Kidney (tissue), 14 donors: Measurements from ENCODE around the gene PWP1. TPM values are rescaled to one million over a fixed set of nuclear protein-coding genes. Genes with fewer than 3 reads are reported as not detected.

Source experiments
- DNase-seq, 5 donors: peaks; one replicate each; pipeline ENCODE4 v3.0.0-alpha.2; 2013 to 2020
- FAIRE-seq: peaks from 2 replicates; lab custom pipeline; 2012; peaks lifted over from hg19 to GRCh38; lab: Jason Lieb, UNC
- H3K27ac ChIP-seq, 2 donors: one replicate each; pipeline ENCODE4 v1.7.0; 2013; ENCODE audit warnings: low read depth in 2 of 2, low read length in 2 of 2, inconsistent platforms in 1 of 2
- H3K27me3 ChIP-seq: one replicate; pipeline ENCODE4 v1.7.1; 2013; ENCODE audit warnings: low read length, inconsistent platforms; ENCODE audit not compliant: control insufficient read depth, insufficient read depth
- H3K36me3 ChIP-seq, 3 donors: one replicate each; pipeline versions ENCODE4 v1.7.0 to v1.7.1; 2013; ENCODE audit warnings: low read length in 3 of 3, control low read depth in 1 of 3, inconsistent platforms in 1 of 3; ENCODE audit not compliant: insufficient read depth in 3 of 3, control insufficient read depth in 2 of 3
- H3K4me1 ChIP-seq, 3 donors: one replicate each; pipeline versions ENCODE4 v1.7.0 to v1.7.1; 2013; ENCODE audit warnings: low read length in 3 of 3, inconsistent platforms in 1 of 3, low read depth in 1 of 3; ENCODE audit not compliant: control insufficient read depth in 2 of 3, insufficient read depth in 2 of 3
- H3K4me3 ChIP-seq, 3 donors: one replicate each; pipeline versions ENCODE4 v1.7.0 to v1.8.1; 2013; ENCODE audit warnings: low read length in 3 of 3, control low read depth in 1 of 3, inconsistent platforms in 1 of 3
- H3K9ac ChIP-seq, 3 donors: one replicate each; pipeline versions ENCODE4 v1.7.0 to v1.7.1; 2013; ENCODE audit warnings: low read length in 3 of 3, control low read depth in 1 of 3, inconsistent platforms in 1 of 3
- H3K9me3 ChIP-seq, 3 donors: one replicate each; pipeline versions ENCODE4 v1.7.0 to v1.7.1; 2013; ENCODE audit warnings: low read length in 3 of 3, control low read depth in 1 of 3, inconsistent platforms in 1 of 3; ENCODE audit not compliant: control insufficient read depth in 2 of 3, insufficient read depth in 1 of 3
- CTCF ChIP-seq: IDR thresholded peaks from 3 replicates; pipeline ENCODE4 v1.5.1; 2012; ENCODE audit warnings: mild to moderate bottlenecking, moderate library complexity, borderline replicate concordance; ENCODE audit not compliant: insufficient read depth; ENCODE audit errors: extremely low read depth
- intact Hi-C: fragments of 100-400 bp; cut with DNase I; formaldehyde crosslinking; loops from one replicate; pipeline ENCODE4 v1.11.1; 2022
- polyA plus RNA-seq: library from polyadenylated mRNA; stranded (reverse); fragments of 350-450 nt; fragmentation: Illumina TruSeq; extraction: RNeasy Lipid Tissue Mini Kit (QIAGEN cat#74804); gene quantifications from one replicate; pipeline ENCODE4 v1.2.3, GENCODE V29; 2014; ENCODE audit warnings: low read depth, low replicate concordance; ENCODE audit not compliant: insufficient read depth
- total RNA-seq: library from RNA; stranded (reverse); fragmentation: NEBNext Ultra II Directional; extraction: Animal tissue kit (Norgen Biotek cat#: 25700); gene quantifications from one replicate; pipeline ENCODE4 v1.2.1, GENCODE V29; 2021
- donor health status: control.
- donor health status: control.
- donor health status: control.
- donor health status: control.
- donor health status: control.
- donor health status: DM: yes; HTN: yes; CAD: no.
- donor health status: Normal renal cell carcinoma (clear cell type).

PWP1 gene
- total and polyA plus RNA-seq, 2 donors from 2014 or later: 27.4 to 28.8 TPM

GRCh38 chr12:107661830-107662229 lies 23.8 kb upstream of the PWP1 start:
- Histone ChIP-seq H3K27me3 (no peaks in the 10 kb centered on the region), H3K4me1 (no peaks in the 10 kb centered on the region), H3K27ac (no peak overlapping the region), H3K9ac (no peak overlapping the region), H3K36me3 (no peaks in the 10 kb centered on the region), H3K4me3 (no peak overlapping the region), H3K9me3 (no peaks in the 10 kb centered on the region)
- TF ChIP-seq CTCF: no peak
- intact Hi-C loops: no loop called here
- no peak for DNase-seq
- no peak for FAIRE-seq

- Histone ChIP-seq H3K27ac (no peak overlapping the region), H3K4me1 (no peaks in the 10 kb centered on the region), H3K36me3 (no peaks in the 10 kb centered on the region), H3K27me3 (no peaks in the 10 kb centered on the region), H3K9ac (no peak overlapping the region), H3K9me3 (no peaks in the 10 kb centered on the region), H3K4me3 (no peak overlapping the region)
- no peak for TF ChIP-seq CTCF
- FAIRE-seq (no peak), DNase-seq (no peak)
- intact Hi-C loops: no loop called here
Observed at GRCh38 chr12:107662484-107662883, 23.1 kb upstream of the PWP1 start.

GRCh38 chr12:107663277-107663676 lies 22.3 kb upstream of the PWP1 start:
- H3K4me3 ChIP-seq: no peak overlapping the region
- intact Hi-C loops: no loop called here
- H3K27ac ChIP-seq: no peak overlapping the region
- DNase-seq (no peak), FAIRE-seq (no peak)
- no peaks in the 10 kb centered on the region for H3K36me3 ChIP-seq
- TF ChIP-seq CTCF: no peak
- H3K27me3 ChIP-seq: no peaks in the 10 kb centered on the region
- H3K4me1 ChIP-seq: no peaks in the 10 kb centered on the region
- no peak overlapping the region for H3K9ac ChIP-seq
- no peaks in the 10 kb centered on the region for H3K9me3 ChIP-seq

GRCh38 chr12:107666009-107666408 lies 19.6 kb upstream of the PWP1 start:
- DNase-seq (no peak), FAIRE-seq (no peak)
- H3K36me3 ChIP-seq: no peaks in the 10 kb centered on the region
- H3K27ac ChIP-seq: no peak overlapping the region
- H3K9me3 ChIP-seq: no peaks in the 10 kb centered on the region
- intact Hi-C loops: no loop called here
- no peaks in the 10 kb centered on the region for H3K27me3 ChIP-seq
- H3K4me1 ChIP-seq: no peaks in the 10 kb centered on the region
- no peak for TF ChIP-seq CTCF
- no peak overlapping the region for H3K9ac ChIP-seq
- H3K4me3 ChIP-seq: no peak overlapping the region
